Immature natural killer cell (primary cell): Measurements from ENCODE around the gene LAMC2. TPM values are rescaled to one million over a fixed set of nuclear protein-coding genes. Genes with fewer than 3 reads are reported as not detected.
"Not testable (repeated sequence)": the region's sequence is repeated elsewhere in the genome, so short reads cannot be mapped to it uniquely, and the experiment has no call there.

ENCODE experiments used
- DNase-seq, 3 donors: peaks; one replicate each; pipeline ENCODE4 v3.0.0; 2022; ENCODE audit warnings: mixed read lengths in 1 of 3
- H3K27ac Mint-ChIP-seq, 6 donors: one replicate each; pipeline ENCODE4 v1.8.0; 2020; ENCODE audit warnings: mixed read lengths in 6 of 6, mild to moderate bottlenecking in 5 of 6, inconsistent platforms in 4 of 6, moderate library complexity in 3 of 6
- H3K27me3 Mint-ChIP-seq, 3 donors: one replicate each; pipeline ENCODE4 v1.8.0; 2020 to 2021; ENCODE audit warnings: low read depth in 3 of 3, mild to moderate bottlenecking in 3 of 3, mixed read lengths in 3 of 3, moderate library complexity in 3 of 3, inconsistent platforms in 1 of 3
- H3K36me3 Mint-ChIP-seq, 3 donors: one replicate each; pipeline ENCODE4 v1.8.0; 2020; ENCODE audit warnings: mixed read lengths in 3 of 3, inconsistent platforms in 2 of 3, mild to moderate bottlenecking in 2 of 3
- H3K4me1 Mint-ChIP-seq, 2 donors: one replicate each; pipeline ENCODE4 v1.8.0; 2020; ENCODE audit warnings: inconsistent platforms in 2 of 2, mild to moderate bottlenecking in 2 of 2, mixed read lengths in 2 of 2, moderate library complexity in 1 of 2
- H3K4me3 Mint-ChIP-seq, 5 donors: one replicate each; pipeline ENCODE4 v1.8.0; 2020; ENCODE audit warnings: mild to moderate bottlenecking in 5 of 5, mixed read lengths in 5 of 5, inconsistent platforms in 3 of 5, moderate library complexity in 3 of 5
- H3K9me3 Mint-ChIP-seq, 6 donors: one replicate each; pipeline ENCODE4 v1.8.0; 2020; ENCODE audit warnings: mild to moderate bottlenecking in 6 of 6, mixed read lengths in 6 of 6, inconsistent platforms in 4 of 6, moderate library complexity in 3 of 6
- polyA plus RNA-seq, 3 donors: library from polyadenylated mRNA; unstranded; fragments of 300-500 nt; fragmentation: Illumina TruSeq; gene quantifications; one replicate each; pipeline ENCODE4 v1.2.3, GENCODE V29; 2021

The LAMC2 gene
- polyA plus RNA-seq, 3 donors from 2014 or later: not detected

- H3K4me3 Mint-ChIP-seq: no peak overlapping the region
- H3K36me3 Mint-ChIP-seq: no peaks in the 10 kb centered on the region
- H3K9me3 Mint-ChIP-seq: peaks cover 0 to 2% (median 0%) of the 10 kb centered on the region in 6 donors
- H3K27ac Mint-ChIP-seq: no peak overlapping the region
- no peak for DNase-seq
- H3K4me1 Mint-ChIP-seq: no peaks in the 10 kb centered on the region
- H3K27me3 Mint-ChIP-seq: peaks cover 0 to 3% (median 2%) of the 10 kb centered on the region in 3 donors
These were observed 65.3 kb downstream of the LAMC2 start for GRCh38 chr1:183251101-183251958.

- no peak overlapping the region for H3K27ac Mint-ChIP-seq
- H3K4me1 Mint-ChIP-seq: no peaks in the 10 kb centered on the region
- no peak for DNase-seq
These were observed 65.9 kb downstream of the LAMC2 start for GRCh38 chr1:183251959-183252450.

GRCh38 chr1:183255073-183255472 lies 69.0 kb downstream of the LAMC2 start:
- Mint-ChIP-seq H3K27me3 (peaks cover 2 to 5% (median 2%) of the 10 kb centered on the region in 3 donors), H3K36me3 (no peaks in the 10 kb centered on the region), H3K9me3 (peaks cover 0 to 9% (median 0%) of the 10 kb centered on the region in 6 donors), H3K27ac (no peak overlapping the region), H3K4me3 (no peak overlapping the region), H3K4me1 (no peaks in the 10 kb centered on the region)
- DNase-seq: no peak

More at GRCh38 chr1:183251959-183252450, 65.9 kb downstream of the LAMC2 start:
- H3K4me3 Mint-ChIP-seq: no peak overlapping the region
- peaks cover 0 to 2% (median 0%) of the 10 kb centered on the region in 6 donors for H3K9me3 Mint-ChIP-seq
- peaks cover 0 to 3% (median 3%) of the 10 kb centered on the region in 3 donors for H3K27me3 Mint-ChIP-seq
- no peaks in the 10 kb centered on the region for H3K36me3 Mint-ChIP-seq

GRCh38 chr1:183259924-183260323 lies 73.9 kb downstream of the LAMC2 start:
- Mint-ChIP-seq H3K36me3 (no peaks in the 10 kb centered on the region), H3K9me3 (peaks cover 0 to 9% (median 0%) of the 10 kb centered on the region in 6 donors), H3K4me3 (no peak overlapping the region), H3K27me3 (peaks cover 2 to 3% (median 2%) of the 10 kb centered on the region in 3 donors), H3K4me1 (no peaks in the 10 kb centered on the region), H3K27ac (no peak overlapping the region)
- DNase-seq: no peak

- no peak overlapping the region for H3K4me3 Mint-ChIP-seq
- H3K4me1 Mint-ChIP-seq: no peaks in the 10 kb centered on the region
- peaks cover 0 to 7% (median 0%) of the 10 kb centered on the region in 6 donors for H3K9me3 Mint-ChIP-seq
- H3K27me3 Mint-ChIP-seq: peaks cover 2 to 8% (median 2%) of the 10 kb centered on the region in 3 donors
- DNase-seq: no peak
- no peaks in the 10 kb centered on the region for H3K36me3 Mint-ChIP-seq
- no peak overlapping the region for H3K27ac Mint-ChIP-seq
These were observed 76.7 kb downstream of the LAMC2 start for GRCh38 chr1:183262628-183263200.

DNA sequence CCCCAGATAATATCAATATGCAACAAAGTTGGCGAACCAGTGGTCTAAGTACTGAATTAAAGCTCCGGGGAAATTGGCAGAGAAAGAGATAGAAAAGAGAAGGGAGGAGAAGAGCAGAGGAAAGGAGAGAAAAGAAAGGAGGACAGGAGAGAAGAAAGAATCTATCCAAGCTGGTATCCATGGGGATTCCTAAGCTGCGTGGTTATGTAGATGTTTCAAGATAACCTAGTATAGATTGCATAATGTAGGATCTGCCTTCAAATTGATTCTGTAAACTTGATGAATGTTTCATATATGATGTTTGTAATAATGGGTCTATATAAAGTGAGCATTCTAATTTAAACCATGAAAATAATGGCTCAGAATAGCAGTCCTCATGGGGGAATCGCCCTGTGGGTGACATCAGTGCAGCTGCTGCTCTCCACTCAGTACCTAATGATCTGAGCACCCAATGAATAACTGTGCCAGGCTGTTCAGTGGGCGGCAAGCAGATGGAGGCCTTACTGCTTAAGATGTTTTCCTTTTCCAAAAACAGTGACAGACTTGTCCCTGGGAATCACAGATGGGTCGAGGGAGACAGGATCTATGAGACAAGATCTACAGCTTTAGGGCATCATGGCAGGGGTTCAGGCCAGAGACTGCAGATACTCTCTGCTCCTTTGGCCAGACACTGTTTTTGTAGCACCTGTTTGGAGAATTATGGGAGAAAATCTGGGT lies 78.0 kb downstream of the LAMC2 start:
- H3K27ac Mint-ChIP-seq: no peak overlapping the region
- peaks cover 0 to 4% (median 0%) of the 10 kb centered on the region in 6 donors for H3K9me3 Mint-ChIP-seq
- H3K27me3 Mint-ChIP-seq: peaks cover 0 to 6% (median 4%) of the 10 kb centered on the region in 3 donors
- H3K4me3 Mint-ChIP-seq: no peak overlapping the region
- H3K36me3 Mint-ChIP-seq: no peaks in the 10 kb centered on the region
- no peak for DNase-seq
- no peaks in the 10 kb centered on the region for H3K4me1 Mint-ChIP-seq

DNA sequence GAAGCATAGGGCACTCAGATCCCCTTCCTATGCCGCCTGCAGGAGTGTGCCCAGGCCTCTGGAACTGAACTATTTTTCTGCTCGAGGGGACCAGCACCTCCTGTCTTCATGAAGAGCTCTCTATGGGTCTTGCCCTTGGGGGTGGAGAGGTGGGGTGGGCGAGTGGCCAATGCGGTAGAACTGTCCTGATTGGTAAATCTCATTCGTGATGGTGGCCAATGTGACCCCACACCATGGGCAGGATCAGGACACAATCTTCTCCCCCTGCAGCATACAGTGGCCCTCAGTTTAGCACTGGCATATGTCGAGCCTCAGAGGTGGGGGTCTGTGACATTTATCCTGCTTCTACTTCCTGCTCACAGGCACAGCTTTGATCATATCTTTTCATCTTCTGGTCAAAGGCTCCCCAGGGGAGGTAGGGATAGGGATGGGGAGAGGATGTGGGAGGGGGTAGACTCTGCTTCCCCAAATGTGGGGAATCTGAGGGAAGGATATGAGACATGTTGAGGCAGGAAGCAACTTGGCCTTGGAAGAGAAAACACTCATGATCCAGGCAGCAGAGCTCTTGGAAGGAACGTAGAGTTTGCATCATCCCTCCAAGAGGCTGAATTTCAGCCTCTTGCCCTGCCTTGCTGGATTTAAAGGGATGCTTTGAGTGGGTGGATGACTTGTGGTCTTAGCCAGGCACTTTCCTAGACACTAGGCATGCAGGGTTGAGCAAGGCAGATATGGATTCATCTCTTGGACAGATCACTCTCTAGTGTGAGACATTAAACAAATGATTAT lies 81.8 kb downstream of the LAMC2 start:
- DNase-seq: no peak

DNA sequence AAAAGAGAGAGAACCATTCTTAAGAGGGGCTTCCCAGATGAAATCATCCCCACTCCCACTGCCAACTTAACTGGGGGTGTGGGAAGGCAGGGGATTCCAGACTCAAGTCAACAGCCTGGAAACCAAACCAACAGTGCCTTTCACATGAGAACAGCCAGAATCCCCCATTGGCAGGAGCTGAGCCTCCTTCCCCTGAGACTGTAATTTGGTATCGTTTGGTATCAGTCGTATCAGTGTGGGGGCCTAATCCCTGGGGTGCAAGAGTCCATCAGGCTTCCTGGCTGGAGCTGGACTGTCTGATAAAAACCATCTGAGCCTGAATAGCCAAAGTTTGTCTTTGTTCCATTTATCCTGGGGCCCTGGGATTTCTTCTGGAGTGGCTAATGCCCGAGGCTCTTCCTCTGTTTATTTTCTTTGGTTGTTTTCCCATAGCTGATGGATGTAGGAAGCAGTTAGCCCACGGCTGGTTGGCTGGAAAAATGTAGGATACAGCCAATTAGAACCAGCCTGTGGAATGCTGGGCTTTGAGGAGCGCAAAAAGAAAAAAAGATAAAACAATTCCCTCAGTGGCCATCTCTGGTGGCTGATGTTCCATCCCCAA lies 84.6 kb downstream of the LAMC2 start:
- Mint-ChIP-seq H3K27ac (no peak overlapping the region), H3K4me1 (no peaks in the 10 kb centered on the region), H3K27me3 (peaks cover 7 to 8% (median 8%) of the 10 kb centered on the region in 3 donors), H3K36me3 (no peaks in the 10 kb centered on the region), H3K9me3 (no peaks in the 10 kb centered on the region), H3K4me3 (no peak overlapping the region)
- no peak for DNase-seq

More for the DNA sequence above, 81.8 kb downstream of the LAMC2 start:
- H3K9me3 Mint-ChIP-seq: no peaks in the 10 kb centered on the region
- no peak overlapping the region for H3K4me3 Mint-ChIP-seq
- H3K27ac Mint-ChIP-seq: no peak overlapping the region
- H3K36me3 Mint-ChIP-seq: no peaks in the 10 kb centered on the region
- H3K27me3 Mint-ChIP-seq: peaks cover 6 to 8% (median 7%) of the 10 kb centered on the region in 3 donors
- no peaks in the 10 kb centered on the region for H3K4me1 Mint-ChIP-seq

DNA sequence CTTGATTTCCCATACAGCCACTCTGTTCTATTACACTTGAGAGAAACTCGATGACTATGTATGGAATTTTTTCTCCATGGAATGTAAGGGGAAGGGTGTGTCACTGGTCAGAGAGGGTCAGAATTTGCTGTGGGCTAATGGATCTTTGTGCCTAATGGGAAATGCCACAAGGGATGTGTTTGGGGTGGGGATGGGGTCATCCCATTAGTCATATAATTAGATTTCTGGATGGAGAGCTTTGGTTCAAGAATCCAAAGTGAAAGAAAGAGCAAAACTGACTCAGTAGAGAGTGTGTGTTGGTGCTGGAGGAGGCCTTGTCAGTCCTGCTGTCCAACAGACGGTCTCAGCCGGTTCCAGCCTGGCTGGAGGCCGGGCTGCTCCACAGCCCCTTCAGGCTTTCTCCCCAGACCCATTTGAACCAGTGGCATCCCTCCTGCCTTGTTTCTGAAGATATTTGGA lies 86.4 kb downstream of the LAMC2 start:
- Mint-ChIP-seq H3K4me3 (no peak overlapping the region), H3K4me1 (no peaks in the 10 kb centered on the region), H3K27me3 (peaks cover 5 to 8% (median 7%) of the 10 kb centered on the region in 3 donors), H3K36me3 (no peaks in the 10 kb centered on the region), H3K27ac (no peak overlapping the region), H3K9me3 (no peaks in the 10 kb centered on the region)
- DNase-seq: no peak

DNA sequence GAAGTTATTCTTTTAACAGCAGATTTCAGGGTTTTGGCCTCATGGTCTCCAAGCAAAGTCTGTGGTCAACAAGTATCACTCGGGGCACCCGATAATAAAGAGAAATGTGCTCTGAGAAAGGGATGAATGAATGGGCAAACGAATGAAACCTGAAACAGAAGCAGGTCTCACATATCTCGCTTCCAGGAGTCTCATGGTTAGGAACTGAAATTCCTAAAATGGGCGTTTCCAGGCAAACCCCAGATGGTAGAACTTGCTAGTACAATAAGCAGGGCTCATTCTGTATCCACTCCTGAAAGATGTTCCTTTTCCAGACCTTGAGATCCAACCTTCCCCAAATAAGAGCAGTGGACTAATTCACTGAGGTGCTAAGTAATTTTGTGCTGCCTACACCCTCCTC lies 87.2 kb downstream of the LAMC2 start:
- H3K27me3 Mint-ChIP-seq: peaks cover 5 to 7% (median 6%) of the 10 kb centered on the region in 3 donors

GRCh38 chr1:183273984-183274383 lies 87.9 kb downstream of the LAMC2 start:
- not testable (repeated sequence) for H3K36me3 Mint-ChIP-seq, H3K4me1 Mint-ChIP-seq, H3K27me3 Mint-ChIP-seq, H3K4me3 Mint-ChIP-seq, H3K9me3 Mint-ChIP-seq, H3K27ac Mint-ChIP-seq, DNase-seq

More for the DNA sequence above, 87.2 kb downstream of the LAMC2 start:
- H3K36me3 Mint-ChIP-seq: no peaks in the 10 kb centered on the region
- H3K27ac Mint-ChIP-seq: no peak overlapping the region
- H3K4me1 Mint-ChIP-seq: no peaks in the 10 kb centered on the region
- no peak for DNase-seq
- no peaks in the 10 kb centered on the region for H3K9me3 Mint-ChIP-seq
- H3K4me3 Mint-ChIP-seq: no peak overlapping the region

DNA sequence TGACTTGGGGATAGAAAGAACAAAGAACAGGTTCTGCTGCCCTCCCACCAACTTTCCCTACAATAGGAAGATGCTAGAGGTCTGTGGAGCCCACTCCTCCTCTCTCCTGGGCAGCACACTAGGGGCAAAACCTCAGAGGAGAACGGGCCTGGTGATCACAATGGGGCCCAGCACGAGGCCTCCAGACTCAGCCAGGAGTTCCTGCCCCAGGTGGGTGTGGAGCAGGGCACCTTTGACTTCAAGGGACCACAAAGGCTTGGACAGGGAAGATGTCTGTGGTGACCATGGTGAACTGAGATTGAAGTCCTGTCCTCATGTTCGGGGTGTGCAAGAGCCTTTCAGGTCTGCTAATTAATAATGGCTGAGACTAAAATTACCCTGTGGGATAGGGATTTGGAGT lies 88.8 kb downstream of the LAMC2 start:
- Mint-ChIP-seq H3K27ac (no peak overlapping the region), H3K36me3 (no peaks in the 10 kb centered on the region), H3K4me1 (no peaks in the 10 kb centered on the region), H3K4me3 (no peak overlapping the region), H3K27me3 (peaks cover 3 to 7% (median 5%) of the 10 kb centered on the region in 3 donors), H3K9me3 (no peaks in the 10 kb centered on the region)
- no peak for DNase-seq

- no peaks in the 10 kb centered on the region for H3K9me3 Mint-ChIP-seq
- no peaks in the 10 kb centered on the region for H3K36me3 Mint-ChIP-seq
- H3K27ac Mint-ChIP-seq: no peak overlapping the region
- H3K27me3 Mint-ChIP-seq: peaks cover 2 to 7% (median 5%) of the 10 kb centered on the region in 3 donors
- no peak overlapping the region for H3K4me3 Mint-ChIP-seq
- no peak for DNase-seq
- H3K4me1 Mint-ChIP-seq: no peaks in the 10 kb centered on the region
These were observed 89.3 kb downstream of the LAMC2 start for GRCh38 chr1:183275322-183275721.
